Skin epidermis (tissue), 12 donors: Measurements from ENCODE around the gene LPP.
A peak's percentile ranks its signal among the peaks of the same experiment; 100 is the strongest.

Experiments
- H3K27ac ChIP-seq, 21 experiments: fragments of 200-600 bp; sonication (generic) in 11 of 21; one replicate each; pipeline ENCODE4 v1.5.0; 2020; ENCODE audit warnings: mild to moderate bottlenecking in 3 of 21, inconsistent platforms in 2 of 21, moderate library complexity in 2 of 21
- H3K4me3 ChIP-seq, 7 experiments: fragments of 200-600 bp; sonication (generic) in 2 of 7; one replicate each; pipeline ENCODE4 v1.5.0; 2020; ENCODE audit warnings: inconsistent platforms in 2 of 7, mild to moderate bottlenecking in 2 of 7, moderate library complexity in 1 of 7

Gene LPP

GRCh38 chr3:188656196-188656982 is 502.4 kb downstream of the LPP start:
- peak overlapping the region in 9 of 21 experiments; percentile 5 to 56 (median 31) for H3K27ac ChIP-seq

GRCh38 chr3:188658606-188659005 is 504.6 kb downstream of the LPP start:
- Histone ChIP-seq H3K27ac (no peak overlapping the region), H3K4me3 (no peak overlapping the region)

More at GRCh38 chr3:188656196-188656982, 502.4 kb downstream of the LPP start:
- no peak overlapping the region for H3K4me3 ChIP-seq

GRCh38 chr3:188659449-188660090 is 505.6 kb downstream of the LPP start:
- no peak overlapping the region for H3K4me3 ChIP-seq
- no peak overlapping the region for H3K27ac ChIP-seq

GRCh38 chr3:188660415-188660814 is 506.5 kb downstream of the LPP start:
- Histone ChIP-seq H3K27ac (no peak overlapping the region), H3K4me3 (no peak overlapping the region)

GRCh38 chr3:188661806-188662205 is 507.8 kb downstream of the LPP start:
- Histone ChIP-seq H3K4me3 (no peak overlapping the region), H3K27ac (no peak overlapping the region)

GRCh38 chr3:188662214-188662613 is 508.3 kb downstream of the LPP start:
- H3K27ac ChIP-seq = no peak overlapping the region

GRCh38 chr3:188662795-188663194 is 508.8 kb downstream of the LPP start:
- Histone ChIP-seq H3K27ac (no peak overlapping the region), H3K4me3 (no peak overlapping the region)

More at GRCh38 chr3:188662214-188662613, 508.3 kb downstream of the LPP start:
- no peak overlapping the region for H3K4me3 ChIP-seq

- H3K4me3 ChIP-seq = no peak overlapping the region
- no peak overlapping the region for H3K27ac ChIP-seq
Measured at GRCh38 chr3:188663839-188664238, 509.9 kb downstream of the LPP start.

- Histone ChIP-seq H3K27ac (no peak overlapping the region), H3K4me3 (no peak overlapping the region)
Measured at GRCh38 chr3:188664795-188665194, 510.8 kb downstream of the LPP start.

- H3K27ac ChIP-seq = no peak overlapping the region
- no peak overlapping the region for H3K4me3 ChIP-seq
Measured at GRCh38 chr3:188667926-188668325, 514.0 kb downstream of the LPP start.

GRCh38 chr3:188670446-188670845 is 516.5 kb downstream of the LPP start:
- Histone ChIP-seq H3K27ac (no peak overlapping the region), H3K4me3 (no peak overlapping the region)

GRCh38 chr3:188671971-188672370 is 518.0 kb downstream of the LPP start:
- peak overlapping the region in 1 of 7 experiments; percentile 11 for H3K4me3 ChIP-seq
- peak overlapping the region in 6 of 21 experiments; percentile 24 to 56 (median 34) for H3K27ac ChIP-seq

GRCh38 chr3:188672840-188673239 is 518.9 kb downstream of the LPP start:
- Histone ChIP-seq H3K27ac (peak overlapping the region in 4 of 21 experiments; percentile 19 to 57 (median 40)), H3K4me3 (no peak overlapping the region)

GRCh38 chr3:188673646-188674186 is 519.8 kb downstream of the LPP start:
- no peak overlapping the region for H3K4me3 ChIP-seq
- peak overlapping the region in 12 of 21 experiments; percentile 10 to 71 (median 44) for H3K27ac ChIP-seq

- peak overlapping the region in 8 of 21 experiments; percentile 10 to 71 (median 41) for H3K27ac ChIP-seq
Measured at GRCh38 chr3:188674595-188674994, 520.6 kb downstream of the LPP start.

GRCh38 chr3:188677344-188677743 is 523.4 kb downstream of the LPP start:
- Histone ChIP-seq H3K27ac (no peak overlapping the region), H3K4me3 (no peak overlapping the region)

More at GRCh38 chr3:188674595-188674994, 520.6 kb downstream of the LPP start:
- H3K4me3 ChIP-seq = no peak overlapping the region

GRCh38 chr3:188680189-188680588 is 526.2 kb downstream of the LPP start:
- Histone ChIP-seq H3K27ac (peak overlapping the region in 5 of 21 experiments; percentile 19 to 66 (median 29)), H3K4me3 (no peak overlapping the region)

GRCh38 chr3:188680605-188681004 is 526.6 kb downstream of the LPP start:
- Histone ChIP-seq H3K27ac (peak overlapping the region in 2 of 21 experiments; percentile 29 to 66), H3K4me3 (no peak overlapping the region)

GRCh38 chr3:188682316-188682715 is 528.4 kb downstream of the LPP start:
- Histone ChIP-seq H3K27ac (peak overlapping the region in 3 of 21 experiments; percentile 12 to 47 (median 31)), H3K4me3 (no peak overlapping the region)

- Histone ChIP-seq H3K4me3 (no peak overlapping the region), H3K27ac (peak overlapping the region in 6 of 21 experiments; percentile 8 to 47 (median 26))
Measured at GRCh38 chr3:188683032-188683521, 529.1 kb downstream of the LPP start.
